Loucy (cell line): ENCODE data around the gene NEMF.
"Not testable (repeated sequence)": the region's sequence is repeated elsewhere in the genome, so short reads cannot be mapped to it uniquely, and the experiment has no call there.

Experiments used
- H2AFZ ChIP-seq: fragments of 200-600 bp; sonication (generic); 2 replicates; pipeline ENCODE4 v1.6.0; 2016; ENCODE audit warnings: antibody characterized with exemption, mild to moderate bottlenecking, low read length, moderate library complexity
- H3F3A ChIP-seq: fragments of 200-600 bp; 2 replicates; pipeline ENCODE4 v1.6.0; 2016; ENCODE audit warnings: antibody characterized with exemption, low read depth, mild to moderate bottlenecking
- H3K27me3 ChIP-seq: fragments of 200-600 bp; sonication (generic); 2 replicates; pipeline ENCODE4 v1.6.1; 2014; ENCODE audit warnings: low read length, mild to moderate bottlenecking; ENCODE audit not compliant: insufficient read depth, poor library complexity, severe bottlenecking
- H3K36me3 ChIP-seq: fragments of 200-600 bp; sonication (generic); 2 replicates; pipeline ENCODE4 v1.6.1; 2016; ENCODE audit warnings: low read length; ENCODE audit not compliant: insufficient read depth
- H3K4me1 ChIP-seq: fragments of 200-600 bp; sonication (generic); 2 replicates; pipeline ENCODE4 v1.5.1; 2014; ENCODE audit warnings: low read length, mild to moderate bottlenecking; ENCODE audit not compliant: insufficient read depth, poor library complexity, severe bottlenecking
- H3K4me2 ChIP-seq: fragments of 200-600 bp; sonication (generic); 2 replicates; pipeline ENCODE4 v1.6.0; 2014; ENCODE audit warnings: antibody characterized with exemption, low read length, low read depth, mild to moderate bottlenecking; ENCODE audit not compliant: poor library complexity, severe bottlenecking
- H3K4me3 ChIP-seq: fragments of 200-600 bp; sonication (generic); 2 replicates; pipeline ENCODE4 v1.5.1; 2014; ENCODE audit warnings: low read length, mild to moderate bottlenecking, mixed read lengths; ENCODE audit not compliant: poor library complexity, severe bottlenecking
- H3K79me2 ChIP-seq: fragments of 200-600 bp; sonication (generic); 2 replicates; pipeline ENCODE4 v1.6.1; 2014; ENCODE audit warnings: low read length; ENCODE audit not compliant: insufficient read depth
- H3K9ac ChIP-seq: fragments of 200-600 bp; sonication (generic); 2 replicates; pipeline ENCODE4 v1.6.0; 2014; ENCODE audit warnings: mild to moderate bottlenecking, low read depth, low read length, moderate library complexity; ENCODE audit not compliant: poor library complexity, severe bottlenecking
- H3K9me2 ChIP-seq: fragments of 200-600 bp; sonication (generic); replicated peaks from 2 replicates; pipeline ENCODE4 v1.6.1; 2016; ENCODE audit warnings: low read depth, low read length, mixed read lengths
- H3K9me3 ChIP-seq: fragments of 200-600 bp; sonication (generic); 2 replicates; pipeline ENCODE4 v1.6.1; 2014; ENCODE audit warnings: mild to moderate bottlenecking, antibody characterized with exemption, low read length, low read depth; ENCODE audit not compliant: insufficient read depth
- H4K20me1 ChIP-seq: fragments of 200-600 bp; sonication (generic); 2 replicates; pipeline ENCODE4 v1.6.0; 2014; ENCODE audit warnings: antibody characterized with exemption, low read length, mild to moderate bottlenecking; ENCODE audit not compliant: insufficient read depth, poor library complexity, severe bottlenecking
- CTCF ChIP-seq: fragments of 200-600 bp; sonication (generic); conservative IDR thresholded peaks from 2 replicates; pipeline ENCODE4 v1.5.1; 2014; ENCODE audit warnings: mild to moderate bottlenecking, antibody characterized with exemption, low read length
- EZH2phosphoT487 ChIP-seq: fragments of 200-600 bp; IDR thresholded peaks from 2 replicates; pipeline ENCODE4 v1.6.1; 2018; ENCODE audit warnings: antibody characterized with exemption, mild to moderate bottlenecking, moderate library complexity, borderline replicate concordance

The NEMF gene

GRCh38 chr14:49774106-49774505 is 78.5 kb downstream of the NEMF start:
- Histone ChIP-seq H3K9me3 (no peaks in the 10 kb centered on the region), H3K9ac (no peak overlapping the region), H2AFZ (no peak overlapping the region), H3K79me2 (peaks cover 22% of the 10 kb centered on the region), H3K9me2 (no peaks in the 10 kb centered on the region), H3K27me3 (no peaks in the 10 kb centered on the region), H3K4me3 (no peak overlapping the region), H4K20me1 (peaks cover 16% of the 10 kb centered on the region), H3K36me3 (peaks cover 30% of the 10 kb centered on the region; the same call in 1 of the 2 replicates), H3K4me2 (no peak overlapping the region), H3F3A (no peaks in the 10 kb centered on the region; the same call in 1 of the 2 replicates), H3K4me1 (peaks cover 20% of the 10 kb centered on the region)
- no peak for TF ChIP-seq CTCF
- no peak for TF ChIP-seq EZH2phosphoT487

GRCh38 chr14:49771691-49772090 is 80.9 kb downstream of the NEMF start:
- not testable (repeated sequence) for H2AFZ ChIP-seq, H3K27me3 ChIP-seq, H3K4me3 ChIP-seq, H3K9me3 ChIP-seq, H3K4me2 ChIP-seq, H3K9me2 ChIP-seq, H3F3A ChIP-seq, H3K9ac ChIP-seq
- H3K4me1 ChIP-seq: peaks cover 26% of the 10 kb centered on the region
- peaks cover 18% of the 10 kb centered on the region for H4K20me1 ChIP-seq
- H3K79me2 ChIP-seq: peaks cover 33% of the 10 kb centered on the region
- peaks cover 14% of the 10 kb centered on the region; the same call in 1 of the 2 replicates for H3K36me3 ChIP-seq

- Histone ChIP-seq H2AFZ (no peak overlapping the region), H3K9ac (peak overlapping the region; percentile 100), H3K9me2 (no peaks in the 10 kb centered on the region), H3K36me3 (peaks cover 9% of the 10 kb centered on the region; the same call in 1 of the 2 replicates), H4K20me1 (peaks cover 18% of the 10 kb centered on the region), H3K4me1 (peaks cover 21% of the 10 kb centered on the region), H3F3A (peaks cover 6% of the 10 kb centered on the region; the same call in 1 of the 2 replicates), H3K9me3 (no peaks in the 10 kb centered on the region), H3K79me2 (peaks cover 33% of the 10 kb centered on the region), H3K4me2 (peak overlapping the region; percentile 78), H3K27me3 (peaks cover 6% of the 10 kb centered on the region), H3K4me3 (peak overlapping the region; percentile 100)
- TF ChIP-seq EZH2phosphoT487 (no peak), CTCF (no peak)
Measured at GRCh38 chr14:49770212-49770817, 82.3 kb downstream of the NEMF start.
